ENCODE measurements around the gene DYNLT1.

DYNLT1 gene

DNA sequence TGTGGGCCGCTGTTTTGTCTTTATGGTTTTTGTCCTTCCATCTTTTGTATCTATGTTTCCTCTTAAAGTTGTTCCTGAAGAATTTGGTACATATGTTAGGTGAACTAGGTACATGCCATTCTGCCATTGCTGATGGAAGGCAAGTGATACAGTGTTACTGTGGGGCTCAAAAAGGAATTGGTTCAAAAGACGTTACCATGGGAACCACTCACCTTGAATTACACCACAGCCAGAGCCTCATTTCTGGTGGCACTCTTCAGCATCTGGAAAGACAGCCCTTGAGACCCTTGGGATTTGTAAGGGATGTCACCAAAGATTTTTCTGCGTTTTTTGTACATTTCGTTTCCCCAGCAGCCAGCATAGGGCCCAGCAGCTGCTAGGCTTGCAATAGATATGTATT is 52.7 kb downstream of the DYNLT1 start:
- DNase-seq (ENCODE audit: low spot score): no peak
- TF ChIP-seq, protein P1, sequence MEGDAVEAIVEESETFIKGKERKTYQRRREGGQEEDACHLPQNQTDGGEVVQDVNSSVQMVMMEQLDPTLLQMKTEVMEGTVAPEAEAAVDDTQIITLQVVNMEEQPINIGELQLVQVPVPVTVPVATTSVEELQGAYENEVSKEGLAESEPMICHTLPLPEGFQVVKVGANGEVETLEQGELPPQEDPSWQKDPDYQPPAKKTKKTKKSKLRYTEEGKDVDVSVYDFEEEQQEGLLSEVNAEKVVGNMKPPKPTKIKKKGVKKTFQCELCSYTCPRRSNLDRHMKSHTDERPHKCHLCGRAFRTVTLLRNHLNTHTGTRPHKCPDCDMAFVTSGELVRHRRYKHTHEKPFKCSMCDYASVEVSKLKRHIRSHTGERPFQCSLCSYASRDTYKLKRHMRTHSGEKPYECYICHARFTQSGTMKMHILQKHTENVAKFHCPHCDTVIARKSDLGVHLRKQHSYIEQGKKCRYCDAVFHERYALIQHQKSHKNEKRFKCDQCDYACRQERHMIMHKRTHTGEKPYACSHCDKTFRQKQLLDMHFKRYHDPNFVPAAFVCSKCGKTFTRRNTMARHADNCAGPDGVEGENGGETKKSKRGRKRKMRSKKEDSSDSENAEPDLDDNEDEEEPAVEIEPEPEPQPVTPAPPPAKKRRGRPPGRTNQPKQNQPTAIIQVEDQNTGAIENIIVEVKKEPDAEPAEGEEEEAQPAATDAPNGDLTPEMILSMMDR (IDR thresholded peaks at IDR 0.05; ENCODE audit: extremely low read depth, missing control alignments): no peak

DNA sequence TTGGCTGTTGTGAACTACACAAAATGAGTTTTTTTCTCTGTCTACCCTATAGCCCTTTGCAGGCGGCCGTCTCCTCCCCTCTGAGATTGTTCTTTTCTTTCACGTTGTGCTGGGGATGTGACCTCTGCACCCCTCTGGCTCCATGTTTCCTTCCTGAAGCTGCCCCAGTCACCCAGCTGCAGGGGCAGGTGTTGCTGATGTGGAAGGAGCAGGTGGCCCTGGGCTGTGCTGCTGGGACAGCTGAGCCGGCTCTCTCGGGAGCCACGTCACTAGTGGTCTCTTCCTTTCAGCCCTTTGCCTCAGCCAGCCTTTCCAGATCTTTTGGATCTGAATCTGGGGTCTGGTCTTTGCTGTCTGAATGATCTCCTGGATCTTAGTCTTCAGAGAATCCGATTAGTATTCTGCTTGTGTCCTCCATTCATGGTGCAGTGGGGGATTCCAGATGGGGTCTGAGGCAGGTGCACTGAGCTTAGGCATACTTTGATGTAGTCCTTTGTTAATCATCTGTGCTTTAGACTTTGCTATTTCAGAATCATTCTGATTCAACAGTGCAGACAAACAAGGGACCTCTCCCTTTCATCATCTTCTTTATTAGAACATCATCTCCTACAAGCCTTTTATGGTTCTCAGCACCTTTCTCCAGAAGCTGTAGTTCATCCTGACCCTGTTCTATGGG is 53.3 kb downstream of the DYNLT1 start:
- DNase-seq (ENCODE audit: low spot score): no peak
- TF ChIP-seq, protein P1 (IDR thresholded peaks at IDR 0.05; ENCODE audit: extremely low read depth, missing control alignments): no peak

DNA sequence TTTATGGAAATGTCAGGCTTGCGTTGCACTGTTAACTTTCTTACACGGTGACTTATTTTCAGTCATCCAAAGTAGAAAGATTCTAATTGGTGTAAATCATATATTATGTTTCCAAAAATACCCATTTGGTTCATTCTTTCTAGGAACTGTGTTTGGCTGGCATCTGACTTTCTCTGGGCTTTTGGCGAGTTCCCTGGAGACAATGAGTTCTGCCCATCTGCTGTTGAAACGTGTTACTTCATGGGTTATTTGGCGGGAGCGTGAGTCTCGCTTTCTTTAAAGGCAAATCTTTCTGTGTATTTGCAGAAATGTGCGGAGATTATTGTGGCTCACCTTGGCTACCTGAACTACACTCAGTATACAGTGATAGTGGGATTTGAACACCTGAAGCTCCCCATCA is 55.2 kb downstream of the DYNLT1 start:
- no peak for DNase-seq (ENCODE audit: low spot score)
- TF ChIP-seq, protein P1 (IDR thresholded peaks at IDR 0.05; ENCODE audit: extremely low read depth, missing control alignments): no peak

DNA sequence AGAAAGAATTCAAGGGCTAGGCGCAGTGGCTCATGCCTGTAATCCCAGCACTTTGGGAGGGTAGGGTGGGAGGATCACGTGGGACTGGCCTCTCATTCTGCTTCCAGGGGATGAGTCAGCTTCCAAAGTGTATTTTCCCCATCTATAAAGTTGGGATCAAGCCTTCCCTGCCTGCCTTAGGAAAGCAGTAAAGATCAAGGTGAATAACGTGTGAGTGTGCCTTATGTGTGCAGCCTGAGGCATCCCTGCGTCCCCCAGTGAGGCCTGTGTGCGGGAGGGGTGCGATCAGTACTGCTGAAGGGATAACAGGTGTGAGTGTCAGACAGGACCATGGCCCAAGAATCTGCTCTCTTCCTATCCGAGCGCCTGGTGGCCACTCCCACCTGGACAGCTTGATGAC is 57.9 kb downstream of the DYNLT1 start:
- DNase-seq (ENCODE audit: low spot score): no peak
- TF ChIP-seq, protein P1 (IDR thresholded peaks at IDR 0.05; ENCODE audit: extremely low read depth, missing control alignments): no peak
